Endodermal cell (in vitro differentiated cells): Measurements from ENCODE around the gene DLG2. TPM values are rescaled to one million over a fixed set of nuclear protein-coding genes. Genes with fewer than 3 reads are reported as not detected.

Experiments
- DNase-seq: peaks from one replicate; pipeline ENCODE4 v3.0.0-alpha.2; 2017
- H3K27ac ChIP-seq: 2 replicates; pipeline ENCODE4 v1.5.1; 2013; ENCODE audit warnings: mild to moderate bottlenecking, low read depth, low read length, moderate library complexity
- H3K27me3 ChIP-seq: 2 replicates; pipeline ENCODE4 v1.6.1; 2013; ENCODE audit warnings: mild to moderate bottlenecking, low read length, moderate library complexity; ENCODE audit not compliant: insufficient read depth, control insufficient read depth, poor library complexity, severe bottlenecking
- H3K36me3 ChIP-seq: 2 replicates; pipeline ENCODE4 v1.7.0; 2013; ENCODE audit warnings: mild to moderate bottlenecking, low read length, moderate library complexity; ENCODE audit not compliant: control insufficient read depth, insufficient read depth
- H3K4me1 ChIP-seq: one replicate; pipeline ENCODE4 v1.7.0; 2013; ENCODE audit warnings: low read length; ENCODE audit not compliant: control insufficient read depth, insufficient read depth
- H3K4me3 ChIP-seq: 2 replicates; pipeline ENCODE4 v1.5.1; 2013; ENCODE audit warnings: mild to moderate bottlenecking, low read length, moderate library complexity
- H3K9ac ChIP-seq: 2 replicates; pipeline ENCODE4 v1.6.1; 2013; ENCODE audit warnings: mild to moderate bottlenecking, low read length, moderate library complexity; ENCODE audit not compliant: poor library complexity, severe bottlenecking; ENCODE audit errors: extremely low read depth
- H3K9me3 ChIP-seq: 2 replicates; pipeline ENCODE4 v1.6.1; 2013; ENCODE audit warnings: mild to moderate bottlenecking, low read length, moderate library complexity; ENCODE audit not compliant: control insufficient read depth
- H3K27ac Mint-ChIP-seq: 2 replicates; pipeline ENCODE4 v1.8.0; 2020; ENCODE audit warnings: mixed read lengths
- H3K27me3 Mint-ChIP-seq: 2 replicates; pipeline ENCODE4 v1.8.0; 2021; ENCODE audit warnings: mild to moderate bottlenecking, mixed read lengths; ENCODE audit not compliant: insufficient read depth
- H3K36me3 Mint-ChIP-seq: 2 replicates; pipeline ENCODE4 v1.8.0; 2020; ENCODE audit warnings: low read depth, mixed read lengths
- H3K4me1 Mint-ChIP-seq: 2 replicates; pipeline ENCODE4 v1.8.0; 2020; ENCODE audit warnings: mixed read lengths
- H3K4me3 Mint-ChIP-seq: 2 replicates; pipeline ENCODE4 v1.8.0; 2020; ENCODE audit warnings: mild to moderate bottlenecking, moderate library complexity, mixed read lengths
- H3K9me3 Mint-ChIP-seq: 2 replicates; pipeline ENCODE4 v1.8.0; 2020; ENCODE audit warnings: mild to moderate bottlenecking, mixed read lengths
- WGBS, 2 experiments: methylation state at CpG; one replicate each; pipeline versions ENCODE4 v1.1.5 to v1.1.7; 2013; ENCODE audit warnings: missing lambda C conversion rate in 2 of 2, mixed read lengths in 1 of 2; ENCODE audit not compliant: insufficient coverage in 1 of 2, insufficient read length in 1 of 2; 5-methylcytosine and 5-hydroxymethylcytosine counted together
- total RNA-seq, 2 donors: library from RNA; stranded (reverse); fragmentation: NEBNext Ultra II Directional in 1 of 2; extraction: Animal tissue kit (Norgen Biotek cat#: 25700) in 1 of 2; gene quantifications; 2 replicates in 1 of 2; 3 replicates in 1 of 2; pipeline ENCODE4 v1.2.1, GENCODE V29; 2021
- TF ChIP-seq, protein P1 (sequence below): fragments of 200-600 bp; sonication (generic); conservative IDR thresholded peaks from 2 replicates; pipeline ENCODE4 v1.5.0; 2021; ENCODE audit warnings: antibody characterized with exemption, mild to moderate bottlenecking

Gene DLG2
- total RNA-seq, 2 donors from 2014 or later, result 9.6 to 10.6 TPM

DNA sequence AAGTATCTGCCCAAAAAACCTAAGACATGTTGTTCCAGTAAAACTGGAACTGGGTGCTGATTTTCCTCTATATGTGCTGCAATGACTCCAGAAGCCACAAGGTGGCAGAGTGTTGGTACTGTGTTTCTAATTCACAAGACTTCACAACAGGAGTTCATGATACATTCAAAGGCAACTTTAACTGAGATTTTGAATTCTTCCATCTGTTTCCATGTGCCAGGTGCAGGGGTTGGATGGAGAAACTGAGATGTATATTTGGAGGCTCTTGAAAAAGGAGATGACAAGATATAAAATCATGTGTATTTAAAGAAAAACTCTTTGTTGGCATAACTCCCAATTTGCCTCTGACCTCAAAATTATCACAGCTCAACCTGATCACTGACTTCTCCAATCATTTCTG, 1242.4 kb downstream of the DLG2 start:
- Histone ChIP-seq H3K36me3 (no peaks in the 10 kb centered on the region), H3K27ac (no peak overlapping the region), H3K4me3 (no peak overlapping the region), H3K9me3 (no peaks in the 10 kb centered on the region), H3K9ac (no peak overlapping the region), H3K27me3 (no peaks in the 10 kb centered on the region), H3K4me1 (peaks cover 4% of the 10 kb centered on the region)
- H3K27ac Mint-ChIP-seq, result no peak overlapping the region
- no peaks in the 10 kb centered on the region for H3K27me3 Mint-ChIP-seq
- no peaks in the 10 kb centered on the region for H3K9me3 Mint-ChIP-seq
- TF ChIP-seq, protein P1, sequence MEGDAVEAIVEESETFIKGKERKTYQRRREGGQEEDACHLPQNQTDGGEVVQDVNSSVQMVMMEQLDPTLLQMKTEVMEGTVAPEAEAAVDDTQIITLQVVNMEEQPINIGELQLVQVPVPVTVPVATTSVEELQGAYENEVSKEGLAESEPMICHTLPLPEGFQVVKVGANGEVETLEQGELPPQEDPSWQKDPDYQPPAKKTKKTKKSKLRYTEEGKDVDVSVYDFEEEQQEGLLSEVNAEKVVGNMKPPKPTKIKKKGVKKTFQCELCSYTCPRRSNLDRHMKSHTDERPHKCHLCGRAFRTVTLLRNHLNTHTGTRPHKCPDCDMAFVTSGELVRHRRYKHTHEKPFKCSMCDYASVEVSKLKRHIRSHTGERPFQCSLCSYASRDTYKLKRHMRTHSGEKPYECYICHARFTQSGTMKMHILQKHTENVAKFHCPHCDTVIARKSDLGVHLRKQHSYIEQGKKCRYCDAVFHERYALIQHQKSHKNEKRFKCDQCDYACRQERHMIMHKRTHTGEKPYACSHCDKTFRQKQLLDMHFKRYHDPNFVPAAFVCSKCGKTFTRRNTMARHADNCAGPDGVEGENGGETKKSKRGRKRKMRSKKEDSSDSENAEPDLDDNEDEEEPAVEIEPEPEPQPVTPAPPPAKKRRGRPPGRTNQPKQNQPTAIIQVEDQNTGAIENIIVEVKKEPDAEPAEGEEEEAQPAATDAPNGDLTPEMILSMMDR, result peak; percentile 92
- H3K4me3 Mint-ChIP-seq, result no peak overlapping the region
- peaks cover 1% of the 10 kb centered on the region for H3K4me1 Mint-ChIP-seq
- peak; percentile 79 for DNase-seq
- H3K36me3 Mint-ChIP-seq, result no peaks in the 10 kb centered on the region

DNA sequence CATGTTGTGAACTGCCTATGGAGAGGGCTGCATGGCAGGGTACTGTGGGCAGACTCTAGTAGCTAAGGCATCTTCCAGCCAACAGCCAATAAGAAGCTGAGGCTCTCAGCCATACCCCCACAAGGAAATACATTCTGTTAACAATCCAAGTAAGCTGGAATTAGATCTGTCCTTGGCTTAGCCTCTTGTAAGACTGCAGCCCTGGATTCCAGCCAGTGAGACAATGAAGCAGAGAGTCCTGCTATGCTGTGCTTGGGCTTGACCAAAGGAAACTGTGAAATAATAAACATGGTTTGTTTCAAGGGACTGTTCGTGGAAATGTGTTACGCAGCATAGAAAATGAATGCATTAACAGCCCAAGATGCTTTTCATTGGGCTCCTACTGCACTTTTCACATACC, 1243.6 kb downstream of the DLG2 start:
- WGBS, 2 experiments, result 98 to 100% methylated on average over 1 to 2 of the region's 2 CpGs
- Histone ChIP-seq H3K36me3 (no peaks in the 10 kb centered on the region), H3K27me3 (no peaks in the 10 kb centered on the region), H3K27ac (no peak overlapping the region), H3K4me1 (peaks cover 4% of the 10 kb centered on the region), H3K4me3 (no peak overlapping the region), H3K9ac (no peak overlapping the region), H3K9me3 (no peaks in the 10 kb centered on the region)
- Mint-ChIP-seq H3K27ac (no peak overlapping the region), H3K4me1 (peaks cover 1% of the 10 kb centered on the region), H3K9me3 (no peaks in the 10 kb centered on the region), H3K4me3 (no peak overlapping the region), H3K27me3 (no peaks in the 10 kb centered on the region), H3K36me3 (no peaks in the 10 kb centered on the region)
- TF ChIP-seq, protein P1, result no peak
- DNase-seq, result no peak

DNA sequence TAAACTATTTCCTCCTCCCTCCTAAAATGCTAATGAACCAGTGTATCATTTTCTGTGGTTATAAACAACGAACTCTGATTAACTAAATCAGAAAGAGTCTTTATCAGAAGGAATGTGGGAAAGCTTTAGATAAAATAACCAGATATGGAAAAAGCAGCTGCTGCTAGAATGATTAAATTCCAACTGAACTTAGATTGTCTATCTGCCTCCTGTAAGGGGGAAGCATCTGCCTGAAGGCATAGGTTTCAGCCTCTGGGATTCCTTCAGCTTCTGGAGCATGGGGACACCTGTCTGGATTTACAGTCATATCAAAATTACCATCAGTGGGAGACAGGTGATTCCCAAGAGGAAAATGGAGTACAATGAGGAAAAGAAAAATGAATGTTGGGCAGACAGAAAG, 1245.5 kb downstream of the DLG2 start:
- H3K4me3 Mint-ChIP-seq, result no peak overlapping the region
- no peak for DNase-seq
- peaks cover 1% of the 10 kb centered on the region for H3K4me1 Mint-ChIP-seq
- no peak overlapping the region for H3K4me3 ChIP-seq
- WGBS, 2 experiments, result 78 to 80% methylated on average over 1 of the region's 1 CpG
- H3K4me1 ChIP-seq, result peaks cover 4% of the 10 kb centered on the region
- H3K27me3 ChIP-seq, result no peaks in the 10 kb centered on the region
- no peaks in the 10 kb centered on the region for H3K9me3 ChIP-seq
- no peak overlapping the region for H3K27ac ChIP-seq
- H3K27ac Mint-ChIP-seq, result no peak overlapping the region
- TF ChIP-seq, protein P1, result no peak
- H3K27me3 Mint-ChIP-seq, result no peaks in the 10 kb centered on the region
- no peaks in the 10 kb centered on the region for H3K36me3 Mint-ChIP-seq
- no peak overlapping the region for H3K9ac ChIP-seq
- no peaks in the 10 kb centered on the region for H3K36me3 ChIP-seq
- no peaks in the 10 kb centered on the region for H3K9me3 Mint-ChIP-seq
